Esophagus mucosa (tissue), 1 donor: ENCODE results near the gene ZNF330. TPM values are rescaled to one million over a fixed set of nuclear protein-coding genes. Genes with fewer than 3 reads are reported as not detected.

Source experiments
- ATAC-seq: fragments of 200-7000 bp; cut with Tn5 transposase; one replicate; pipeline ENCODE4 v1.9.1; 2020
- total RNA-seq: library from RNA; stranded (reverse); gene quantifications from one replicate; pipeline ENCODE4 v1.2.4, GENCODE V29; 2023
- donor health status: DM: yes; HTN: yes; CAD: no.

ZNF330 gene
- total RNA-seq, 1 donor from 2014 or later = 18.9 TPM

DNA sequence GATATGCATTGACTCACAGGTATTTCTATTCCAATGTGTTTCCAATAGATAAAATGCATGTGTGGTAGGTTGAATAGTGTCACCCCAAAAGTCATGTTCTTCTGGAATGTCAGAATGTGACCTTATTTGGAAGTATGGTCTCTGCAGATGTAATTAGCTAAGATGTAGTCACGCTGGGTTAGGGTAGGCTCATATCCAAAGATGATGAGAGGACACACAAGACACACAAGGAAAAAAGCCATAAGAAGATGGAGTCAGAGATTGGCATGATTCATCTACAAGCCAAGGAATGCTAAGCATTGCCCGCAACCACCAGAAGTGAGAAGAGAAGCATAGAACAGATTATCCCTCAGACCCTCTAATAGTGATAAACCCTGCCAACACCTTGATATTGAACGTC lies 17.5 kb downstream of the ZNF330 start:
- no peak for ATAC-seq

DNA sequence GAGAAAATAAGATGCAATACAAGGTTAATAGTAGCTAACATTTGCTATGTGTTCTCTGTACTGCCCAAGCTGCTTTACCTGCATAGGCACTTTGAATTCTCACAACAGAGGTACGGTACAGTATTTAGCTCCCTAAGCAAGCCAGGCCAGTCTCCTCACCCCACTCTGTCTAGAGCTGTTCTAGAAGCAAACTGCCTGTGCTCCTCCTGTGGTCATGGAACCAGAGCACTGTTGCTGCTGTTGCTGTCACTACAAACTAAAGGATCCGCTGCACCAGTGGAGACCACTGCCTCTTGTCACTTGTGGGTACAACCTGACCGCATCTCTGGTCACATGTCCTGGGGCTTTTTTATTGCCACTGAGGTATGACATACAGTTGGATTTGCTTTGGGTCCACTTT lies 19.6 kb downstream of the ZNF330 start:
- no peak for ATAC-seq

DNA sequence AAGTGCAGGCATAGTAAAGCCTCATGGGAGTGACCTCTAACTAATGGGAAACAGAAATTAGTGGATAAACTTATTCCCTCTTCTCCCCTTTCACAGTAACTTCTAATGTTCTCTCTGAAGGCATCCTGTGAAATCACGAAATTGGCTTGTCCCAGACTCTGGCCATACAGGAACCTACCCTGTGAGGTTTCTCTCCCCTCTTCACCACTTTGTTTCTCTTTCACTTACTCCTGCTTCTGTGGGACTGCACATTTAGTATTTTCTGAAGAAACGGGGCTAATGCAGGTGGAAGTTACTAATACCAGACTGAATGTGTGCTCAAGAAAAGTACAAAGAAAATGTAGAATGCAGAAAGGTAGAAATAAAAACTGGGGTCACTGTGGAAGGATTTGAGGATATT lies 20.0 kb downstream of the ZNF330 start:
- ATAC-seq = no peak

DNA sequence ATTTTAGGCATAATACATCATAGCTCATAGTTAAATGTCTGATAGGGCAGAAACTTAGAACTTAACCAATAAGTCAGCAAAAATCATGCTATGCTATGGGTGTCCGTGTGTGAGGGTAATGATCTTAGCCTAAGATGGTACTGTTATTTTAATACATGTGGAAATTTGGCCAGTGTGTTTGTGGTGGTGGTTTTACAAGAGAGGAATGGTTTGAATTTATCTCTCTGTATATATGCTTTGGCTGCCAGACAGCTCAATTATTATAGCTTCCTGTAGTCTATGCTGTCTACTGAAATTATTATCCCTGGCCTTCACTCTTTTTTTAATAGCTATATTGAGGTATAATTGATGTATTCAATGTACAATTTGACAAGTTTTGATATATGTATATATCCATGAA lies 21.3 kb downstream of the ZNF330 start:
- no peak for ATAC-seq

DNA sequence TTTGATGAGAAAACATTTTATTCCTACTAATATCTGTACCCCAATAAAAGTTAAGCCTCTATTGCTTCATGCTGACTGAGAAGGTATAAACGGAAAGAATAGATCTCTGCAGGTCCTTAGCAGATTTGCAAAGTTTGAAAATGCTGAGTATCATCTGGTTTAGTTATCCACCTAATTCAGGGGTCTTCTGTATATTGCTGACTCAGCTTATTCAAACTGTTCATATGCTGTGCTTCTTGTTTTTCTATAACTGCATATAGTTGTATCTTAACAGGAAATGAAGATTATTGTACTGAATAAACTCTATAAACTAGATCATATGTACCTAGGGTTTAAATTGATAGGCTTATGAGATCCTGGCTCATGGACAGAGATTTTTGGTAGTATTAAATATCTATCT lies 23.7 kb downstream of the ZNF330 start:
- ATAC-seq = no peak

DNA sequence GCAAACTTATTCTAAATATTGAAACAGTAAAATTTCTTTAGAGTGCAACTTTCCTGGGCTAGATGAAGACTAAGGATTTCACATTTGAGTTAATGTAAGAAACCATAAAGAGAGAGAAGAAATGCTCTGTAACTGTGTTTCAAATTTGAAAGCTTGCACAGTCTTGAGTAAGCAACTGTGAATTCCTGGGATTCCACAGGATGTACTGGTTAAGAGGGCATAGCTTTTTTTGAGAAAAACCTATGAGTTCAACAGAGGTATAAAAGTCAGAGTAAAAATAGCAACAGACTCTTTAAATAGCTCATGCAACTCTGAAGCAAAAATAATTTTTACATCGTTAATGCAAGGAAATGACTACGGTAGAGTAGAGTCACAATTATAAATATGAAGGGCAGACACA lies 25.5 kb downstream of the ZNF330 start:
- ATAC-seq = no peak

DNA sequence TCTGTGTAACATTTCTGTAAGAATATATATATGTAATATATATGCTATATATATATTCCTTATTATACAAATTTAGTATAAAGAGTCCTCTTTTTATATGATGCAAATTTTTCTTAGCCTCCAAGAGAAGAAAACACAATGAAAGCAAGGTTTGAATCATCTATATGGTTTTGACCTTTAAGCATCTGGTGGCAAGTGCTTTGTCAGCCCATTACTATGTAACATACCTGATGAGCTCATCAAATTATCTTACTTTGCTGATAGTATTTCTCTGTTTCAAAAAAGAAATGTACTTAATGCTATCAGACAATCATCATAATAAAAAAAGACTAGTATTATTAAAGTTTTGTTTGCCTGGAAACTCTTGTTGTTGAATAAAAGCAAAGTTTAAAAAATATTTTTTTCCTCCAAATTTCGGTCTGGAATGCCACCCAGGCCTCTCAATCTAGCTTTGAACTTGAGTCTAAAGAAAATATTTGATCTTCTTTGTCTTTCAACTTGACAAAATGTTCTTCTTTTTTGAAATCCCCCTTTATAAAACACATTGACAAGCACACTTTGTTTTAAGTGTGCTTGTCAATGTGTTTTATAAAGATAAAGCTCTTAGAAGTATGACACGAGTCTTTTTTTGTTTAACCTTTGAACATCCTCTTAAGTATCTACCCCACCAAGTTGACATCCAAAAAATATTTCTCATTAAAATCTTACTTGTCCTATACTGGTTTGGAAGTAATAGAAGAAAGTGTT lies 26.2 kb downstream of the ZNF330 start:
- ATAC-seq = no peak

DNA sequence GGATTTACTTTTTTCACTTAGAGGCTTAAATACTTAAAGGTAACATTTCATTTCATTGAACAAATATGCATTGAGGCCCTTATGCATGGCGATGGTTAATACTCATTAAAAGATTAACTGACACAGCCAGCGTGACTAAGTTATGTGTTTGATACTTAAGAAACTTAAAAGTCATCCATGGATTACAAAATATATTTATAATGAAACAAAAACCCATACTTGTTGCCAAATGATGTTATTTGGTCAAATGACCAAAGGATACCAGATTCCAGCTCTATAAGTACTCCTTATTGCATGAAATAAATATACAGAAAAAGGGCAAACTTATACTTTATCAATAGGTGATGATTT lies 26.7 kb downstream of the ZNF330 start:
- ATAC-seq = no peak

DNA sequence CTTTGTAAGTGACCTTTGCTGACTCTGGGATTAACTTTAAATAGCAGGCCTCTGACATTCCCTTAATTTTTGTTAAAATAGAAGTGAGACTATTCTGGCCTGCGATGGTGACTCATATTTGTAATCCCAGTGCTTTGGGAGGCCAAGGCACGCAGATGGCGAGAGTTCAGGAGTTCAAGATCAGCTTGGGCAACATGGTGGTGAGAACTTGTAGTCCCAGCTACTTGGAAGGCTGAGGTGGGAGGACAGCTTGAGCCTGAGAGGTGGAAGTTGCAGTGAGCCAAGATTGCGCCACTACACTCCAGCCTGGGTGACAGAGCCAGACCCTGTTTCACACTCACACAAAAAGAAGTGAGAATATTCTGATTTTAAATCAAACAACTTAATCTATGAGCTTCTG lies 27.3 kb downstream of the ZNF330 start:
- ATAC-seq = no peak

DNA sequence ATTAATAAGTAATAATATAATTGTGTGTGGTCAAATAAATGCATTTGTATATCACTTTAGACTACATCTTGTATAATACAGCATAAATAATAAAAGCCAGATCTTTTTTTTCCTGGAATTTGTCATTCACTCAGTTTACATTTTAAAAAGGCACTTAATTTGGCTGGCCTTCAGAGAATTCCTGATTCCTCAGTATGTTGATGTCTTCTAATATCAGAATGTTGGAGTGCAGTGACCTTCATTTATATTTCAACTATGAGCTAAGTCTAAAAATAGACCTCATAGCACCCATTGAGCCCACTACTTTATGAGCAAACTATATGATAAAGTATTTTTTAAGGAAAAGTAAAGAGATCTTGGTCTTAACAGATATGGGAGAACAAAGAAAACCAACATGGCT lies 27.8 kb downstream of the ZNF330 start:
- ATAC-seq = no peak

DNA sequence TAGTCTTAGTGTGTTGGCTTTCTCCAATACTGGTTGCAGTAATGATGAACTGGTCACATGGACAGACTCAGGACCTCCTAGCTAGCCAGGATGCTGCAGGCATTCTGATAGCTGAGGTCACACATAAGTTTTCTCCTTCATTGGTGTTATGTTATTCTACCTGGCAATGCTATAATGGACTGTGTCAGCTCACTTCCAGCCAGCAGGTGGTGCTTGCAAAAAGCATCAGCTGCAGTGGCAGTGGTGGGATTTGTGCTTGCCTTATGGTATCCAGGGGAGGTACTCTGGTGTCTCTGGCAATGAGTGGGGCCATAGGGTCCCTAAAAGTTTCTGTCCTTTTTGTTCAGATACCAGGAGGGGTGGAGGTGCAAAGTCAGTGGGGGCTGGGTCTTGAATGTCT lies 33.6 kb downstream of the ZNF330 start:
- ATAC-seq = no peak

DNA sequence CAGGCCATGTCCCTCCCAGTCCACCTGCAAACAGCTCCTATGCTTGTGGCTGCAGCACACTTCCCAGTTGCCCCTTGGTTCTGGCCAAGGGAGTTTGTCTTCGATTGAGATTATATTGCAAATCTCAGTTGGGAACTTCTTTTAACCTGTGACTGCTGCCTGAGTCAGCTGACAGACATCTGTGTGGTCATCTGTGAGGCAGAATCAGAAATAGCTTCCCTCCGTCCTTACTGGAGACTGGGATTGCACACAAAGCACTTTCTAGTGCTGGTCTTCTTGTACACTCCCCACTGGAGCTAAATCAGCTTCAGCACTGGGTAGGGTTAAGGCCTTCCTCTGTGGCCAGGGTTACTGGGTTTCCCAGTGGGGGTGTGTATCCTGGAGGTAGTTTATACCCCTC lies 34.3 kb downstream of the ZNF330 start:
- no peak for ATAC-seq

DNA sequence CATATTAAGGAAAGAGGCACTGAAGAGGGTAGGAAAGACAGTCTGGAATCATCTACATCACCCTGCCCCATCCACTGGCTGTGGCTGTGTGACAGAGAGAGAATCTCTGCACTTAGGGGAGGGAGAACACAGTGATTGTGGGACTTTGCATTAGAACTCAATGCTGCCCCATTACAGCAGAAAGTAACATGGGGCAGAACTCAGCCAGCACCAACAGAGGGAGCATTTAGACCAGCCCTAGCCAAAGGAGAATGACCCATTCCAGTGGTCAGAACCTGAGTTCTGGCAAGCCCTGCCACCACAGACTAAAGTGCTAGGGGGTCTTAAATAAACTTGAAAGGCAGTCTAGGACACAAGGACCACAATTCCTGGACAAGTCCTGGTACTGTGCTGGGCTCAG lies 37.9 kb downstream of the ZNF330 start:
- no peak for ATAC-seq

DNA sequence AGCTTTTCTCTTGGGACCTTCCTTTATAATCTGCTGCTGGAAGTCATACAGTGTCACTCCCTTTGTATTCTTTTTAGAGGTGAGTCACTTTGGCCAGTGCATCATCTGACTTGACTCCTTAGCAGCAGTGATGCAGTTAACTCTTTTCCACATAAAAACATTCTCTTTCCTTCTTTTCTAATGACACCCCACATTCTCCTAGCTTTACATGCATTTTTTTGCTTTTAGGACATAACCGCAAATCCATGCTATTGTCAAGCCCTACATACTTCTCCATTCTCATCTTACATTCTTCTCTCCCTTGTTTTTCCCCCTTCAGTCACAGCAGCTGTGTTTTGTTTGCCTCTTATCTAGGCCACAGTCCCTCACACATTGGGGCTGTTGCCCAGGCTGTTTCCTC lies 55.1 kb downstream of the ZNF330 start:
- peak; percentile 26 for ATAC-seq

DNA sequence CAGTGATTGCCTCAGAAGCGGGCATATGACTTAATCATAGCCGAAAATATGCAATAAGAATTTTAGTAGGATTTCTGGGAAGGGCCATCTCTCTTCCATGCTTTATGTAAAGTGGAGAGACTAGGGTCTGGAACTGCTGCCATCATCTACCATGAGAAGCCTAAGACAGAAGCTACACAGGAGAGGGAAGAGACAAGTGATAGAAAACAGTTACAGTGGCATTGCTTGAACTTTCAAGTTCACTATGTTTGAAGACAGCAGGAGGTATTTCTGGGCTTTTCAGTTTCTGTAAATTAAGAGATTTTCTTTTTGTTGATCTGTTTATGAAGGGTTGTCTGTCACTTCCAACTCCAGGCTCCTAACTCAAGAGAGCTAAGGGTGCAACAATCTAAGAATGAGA lies 62.5 kb downstream of the ZNF330 start:
- no peak for ATAC-seq

DNA sequence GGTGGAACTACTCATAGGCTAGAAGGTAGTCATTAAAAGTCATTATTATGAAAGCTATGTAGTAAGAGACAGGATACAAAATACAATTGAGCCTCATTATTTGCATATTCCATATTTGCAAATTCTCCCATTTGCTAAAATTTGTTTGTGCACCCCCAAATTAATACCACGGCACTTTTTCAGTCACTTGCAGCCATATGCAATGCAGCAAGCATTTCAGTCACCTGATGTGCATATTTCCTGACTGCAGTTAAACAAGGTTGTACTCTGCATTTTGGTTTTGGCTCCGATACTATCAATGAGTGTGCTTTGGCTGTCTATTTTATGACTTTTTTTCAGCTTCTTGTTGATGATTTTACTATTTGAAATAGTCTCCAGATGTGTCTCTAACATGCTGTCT lies 62.9 kb downstream of the ZNF330 start:
- no peak for ATAC-seq

Other genes with a start within 250 kb of the ZNF330 start
- gene RNF150, start 87.4 kb upstream of the ZNF330 start, total RNA-seq = 1.6 TPM